WTC11 (cell line): ENCODE data around the gene TAF11L14. TPM values are rescaled to one million over a fixed set of nuclear protein-coding genes. Genes with fewer than 3 reads are reported as not detected.
"Not testable (repeated sequence)": the region's sequence is repeated elsewhere in the genome, so short reads cannot be mapped to it uniquely, and the experiment has no call there.

Source experiments
- ATAC-seq: fragments of 200-7000 bp; cut with Tn5 transposase; 2 replicates; pipeline ENCODE4 v1.10.0; 2021; ENCODE audit warnings: mild to moderate bottlenecking, moderate library complexity
- CTCF ChIA-PET: fragments of 300-600 bp; sonication (Branson Sonifier 250); formaldehyde crosslinking; loops from one replicate; lab custom pipeline; 2021; ENCODE audit warnings: antibody characterized with exemption; lab: Charles Lee
- POLR2A ChIA-PET: fragments of 350-600 bp; sonication (Branson Sonifier 250); formaldehyde crosslinking; loops from one replicate; lab custom pipeline; 2021; ENCODE audit warnings: antibody characterized with exemption; lab: Charles Lee
- DNase-seq: peaks from one replicate; pipeline ENCODE4 v3.0.0; 2021; ENCODE audit warnings: low spot score
- H3K27ac Mint-ChIP-seq: 2 replicates; pipeline ENCODE4 v1.8.0; 2021; ENCODE audit warnings: mixed read lengths
- H3K27me3 Mint-ChIP-seq: 2 replicates; pipeline ENCODE4 v1.8.0; 2021; ENCODE audit warnings: low read depth, mild to moderate bottlenecking, moderate library complexity, mixed read lengths
- H3K36me3 Mint-ChIP-seq: 2 replicates; pipeline ENCODE4 v1.8.0; 2021; ENCODE audit warnings: mixed read lengths
- H3K4me1 Mint-ChIP-seq: 2 replicates; pipeline ENCODE4 v1.8.0; 2022; ENCODE audit warnings: mixed read lengths
- H3K4me3 Mint-ChIP-seq: 2 replicates; pipeline ENCODE4 v1.8.0; 2021; ENCODE audit warnings: mild to moderate bottlenecking, moderate library complexity, mixed read lengths
- H3K9me3 Mint-ChIP-seq: 2 replicates; pipeline ENCODE4 v1.8.0; 2021; ENCODE audit warnings: mixed read lengths
- ATF2 ChIP-seq: sonication (generic); formaldehyde crosslinking; IDR thresholded peaks from 2 replicates; pipeline ENCODE4 v1.8.1; 2022; ENCODE audit warnings: low read depth, missing genetic modification reagents, borderline replicate concordance
- ATF6 ChIP-seq: sonication (generic); formaldehyde crosslinking; IDR thresholded peaks from 2 replicates; pipeline ENCODE4 v1.8.1; 2023; ENCODE audit warnings: mild to moderate bottlenecking, missing genetic modification reagents
- CBFB ChIP-seq: sonication (generic); formaldehyde crosslinking; IDR thresholded peaks from 2 replicates; pipeline ENCODE4 v1.8.1; 2022; ENCODE audit warnings: mild to moderate bottlenecking, low read depth, missing genetic modification reagents
- FOXJ3 ChIP-seq: sonication (generic); formaldehyde crosslinking; IDR thresholded peaks from 2 replicates; pipeline ENCODE4 v1.9.0; 2021; ENCODE audit warnings: missing genetic modification reagents, mild to moderate bottlenecking, borderline replicate concordance
- MLX ChIP-seq: sonication (generic); formaldehyde crosslinking; IDR thresholded peaks from 2 replicates; pipeline ENCODE4 v1.8.1; 2023; ENCODE audit warnings: mild to moderate bottlenecking, missing genetic modification reagents, moderate library complexity
- TEAD1 ChIP-seq: sonication (generic); formaldehyde crosslinking; IDR thresholded peaks from 2 replicates; pipeline ENCODE4 v1.8.0; 2022; ENCODE audit warnings: mild to moderate bottlenecking, missing genetic modification reagents
- ZNF396 ChIP-seq: fragments of 250-450 bp; sonication (Bioruptor Pico); IDR thresholded peaks from 2 replicates; pipeline ENCODE4 v1.8.0; 2021; ENCODE audit warnings: mild to moderate bottlenecking, moderate library complexity, borderline replicate concordance
- ZNF416 ChIP-seq: fragments of 250-450 bp; sonication (Bioruptor Pico); IDR thresholded peaks from 2 replicates; pipeline ENCODE4 v1.9.0; 2021; ENCODE audit warnings: mild to moderate bottlenecking, inconsistent platforms
- ZNF532 ChIP-seq: fragments of 250-450 bp; sonication (Bioruptor Pico); IDR thresholded peaks from 2 replicates; pipeline ENCODE4 v1.9.0; 2021; ENCODE audit warnings: mild to moderate bottlenecking, borderline replicate concordance
- total RNA-seq: library from RNA; stranded (reverse); gene quantifications from 3 replicates; pipeline ENCODE4 v1.2.3, GENCODE V29; 2021

The TAF11L14 gene
- total RNA-seq, 1 experiment from 2014 or later, result not detected

- TF ChIP-seq ZNF532 (CRISPR knock-in tag), result no peak
- TF ChIP-seq MLX (CRISPR knock-in tag), result no peak
- TF ChIP-seq ZNF416 (CRISPR knock-in tag), result no peak
- TF ChIP-seq CBFB (CRISPR knock-in tag), result no peak
- TF ChIP-seq ATF6 (CRISPR knock-in tag), result no peak
- TF ChIP-seq TEAD1, result no peak
- no peak for TF ChIP-seq FOXJ3 (CRISPR knock-in tag)
- no peak for TF ChIP-seq ATF2
- no peak for TF ChIP-seq ZNF396 (CRISPR knock-in tag)
Observed at GRCh38 chr5:17625686-17626085, 8.6 kb upstream of the TAF11L14 start (continued).

- POLR2A ChIA-PET, H3K9me3 Mint-ChIP-seq, H3K36me3 Mint-ChIP-seq, H3K27ac Mint-ChIP-seq, CTCF ChIA-PET, ATAC-seq, H3K4me3 Mint-ChIP-seq, H3K27me3 Mint-ChIP-seq, DNase-seq, H3K4me1 Mint-ChIP-seq: not testable (repeated sequence)
Observed at GRCh38 chr5:17631788-17632187, 2.5 kb upstream of the TAF11L14 start, which contains the start of gene TAF11L13. Gene TAF11L13 (plus strand): TSS chr5:17632088.

GRCh38 chr5:17649232-17649631, 15.0 kb downstream of the TAF11L14 start:
- H3K36me3 Mint-ChIP-seq, POLR2A ChIA-PET, H3K4me1 Mint-ChIP-seq, ATAC-seq, H3K27me3 Mint-ChIP-seq, H3K27ac Mint-ChIP-seq, CTCF ChIA-PET, DNase-seq, H3K4me3 Mint-ChIP-seq: not testable (repeated sequence)
- H3K9me3 Mint-ChIP-seq, result peaks cover 16% of the 10 kb centered on the region

GRCh38 chr5:17655201-17655759, 21.0 kb downstream of the TAF11L14 start:
- H3K27me3 Mint-ChIP-seq, H3K4me3 Mint-ChIP-seq, H3K9me3 Mint-ChIP-seq, CTCF ChIA-PET, POLR2A ChIA-PET, H3K27ac Mint-ChIP-seq, H3K4me1 Mint-ChIP-seq, H3K36me3 Mint-ChIP-seq: not testable (repeated sequence)
- ATAC-seq (peak; percentile 72), DNase-seq (peak; percentile 38)
